Stimulated activated CD8-positive, alpha-beta memory T cell treated with anti-CD3 and anti-CD28 coated beads, Interleukin-7, amount 100 ng/mL, for 4 hours (primary cell): ENCODE data around the gene C2orf69.
A peak's percentile ranks its signal among the peaks of the same experiment; 100 is the strongest.

ENCODE experiments used
- DNase-seq, 2 donors: peaks; one replicate each; pipeline ENCODE4 v3.0.0-alpha.2; 2020; ENCODE audit warnings: low read depth in 2 of 2

C2orf69 gene

DNA sequence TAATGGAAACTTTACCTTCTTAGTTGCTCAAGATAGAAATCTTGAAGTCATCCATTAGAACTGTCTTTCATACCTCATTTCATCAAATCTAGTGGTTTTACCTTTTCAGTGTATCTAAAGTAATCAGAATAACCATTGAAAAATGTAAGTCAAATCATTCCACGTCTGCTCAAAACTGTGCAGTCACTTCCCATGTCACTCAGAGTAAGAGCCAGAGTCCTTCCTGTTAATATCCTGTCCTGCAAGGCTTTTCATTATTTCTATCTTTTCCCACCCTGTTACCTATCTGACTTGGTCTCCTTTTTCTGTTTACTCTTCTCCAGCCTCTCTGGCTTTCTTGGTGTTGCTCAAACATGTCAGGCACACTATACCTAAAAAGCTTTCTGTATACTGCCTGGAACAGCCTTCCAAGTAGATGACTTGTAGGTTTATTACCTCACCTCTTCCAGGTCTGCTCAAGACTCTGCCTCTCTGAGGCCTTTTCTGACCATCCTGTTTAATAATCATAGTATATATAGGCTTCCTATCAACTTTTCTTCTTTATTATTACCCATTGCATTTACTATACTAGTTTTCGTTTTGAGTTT, 3.4 kb downstream of the C2orf69 start:
- no peak for DNase-seq

DNA sequence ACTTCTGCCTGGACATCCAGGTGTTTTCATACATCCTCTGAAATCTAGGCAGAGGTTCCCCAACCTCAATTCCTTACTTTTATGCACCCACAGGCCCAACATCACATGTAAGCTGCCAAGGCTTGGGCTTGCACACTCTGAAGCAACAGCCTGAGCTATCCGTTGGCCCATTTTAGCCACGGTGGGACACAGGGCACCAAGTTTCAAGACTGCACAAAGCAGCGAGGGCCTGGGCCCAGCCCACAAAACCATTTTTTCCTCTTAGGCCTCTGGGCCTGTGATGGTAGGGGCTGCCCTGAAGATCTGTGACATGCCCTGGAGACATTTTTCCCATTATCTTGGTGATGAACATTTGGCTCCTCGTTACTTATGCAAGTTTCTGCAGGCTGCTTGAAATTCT, 5.9 kb downstream of the C2orf69 start:
- no peak for DNase-seq

GRCh38 chr2:199922856-199923255, 11.8 kb downstream of the C2orf69 start:
- no peak for DNase-seq

DNA sequence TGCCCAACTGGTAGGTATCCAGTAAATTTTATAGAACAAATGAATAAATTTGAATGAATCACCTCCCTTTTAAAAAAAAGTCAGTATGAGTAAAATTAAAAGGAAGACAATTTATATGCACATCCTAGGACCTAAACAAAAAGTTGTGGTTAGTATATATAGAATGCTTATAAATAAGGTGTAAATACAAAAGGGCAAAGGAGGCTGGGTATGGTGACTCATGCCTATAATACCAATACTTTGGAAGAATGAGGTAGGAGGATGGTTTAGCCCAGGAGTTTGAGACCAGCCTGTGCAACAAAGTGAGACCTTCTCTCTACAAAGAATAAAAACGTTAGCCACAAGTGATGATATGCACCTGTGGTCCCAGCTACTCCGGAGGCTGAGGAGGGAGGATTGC, 12.8 kb downstream of the C2orf69 start:
- DNase-seq, result no peak

GRCh38 chr2:199926806-199927205, 15.7 kb downstream of the C2orf69 start:
- DNase-seq, result no peak

- DNase-seq, result no peak
Observed at GRCh38 chr2:199928226-199928625, 17.1 kb downstream of the C2orf69 start.

- no peak for DNase-seq
Observed at GRCh38 chr2:199928626-199929025, 17.5 kb downstream of the C2orf69 start.

DNA sequence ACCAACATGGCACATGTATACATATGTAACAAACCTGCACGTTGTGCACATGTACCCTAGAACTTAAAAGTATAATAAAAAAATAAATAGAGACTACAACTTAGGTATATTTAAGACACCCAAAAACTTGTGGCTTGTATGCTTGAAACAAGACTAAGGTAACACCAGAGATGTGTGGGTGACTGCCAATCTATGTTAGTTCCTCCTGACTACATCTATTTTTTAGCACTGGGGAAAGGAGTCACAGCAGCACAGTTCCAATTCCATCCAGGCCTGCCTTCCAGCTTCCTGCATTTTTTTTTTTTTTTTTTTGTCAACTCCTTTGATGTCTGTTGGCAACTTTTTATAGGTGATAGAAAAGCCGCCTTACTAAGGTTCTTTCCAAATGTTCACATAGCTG, 18.2 kb downstream of the C2orf69 start:
- DNase-seq, result no peak

- no peak for DNase-seq
Observed at GRCh38 chr2:199932312-199932855, 21.3 kb downstream of the C2orf69 start.

DNA sequence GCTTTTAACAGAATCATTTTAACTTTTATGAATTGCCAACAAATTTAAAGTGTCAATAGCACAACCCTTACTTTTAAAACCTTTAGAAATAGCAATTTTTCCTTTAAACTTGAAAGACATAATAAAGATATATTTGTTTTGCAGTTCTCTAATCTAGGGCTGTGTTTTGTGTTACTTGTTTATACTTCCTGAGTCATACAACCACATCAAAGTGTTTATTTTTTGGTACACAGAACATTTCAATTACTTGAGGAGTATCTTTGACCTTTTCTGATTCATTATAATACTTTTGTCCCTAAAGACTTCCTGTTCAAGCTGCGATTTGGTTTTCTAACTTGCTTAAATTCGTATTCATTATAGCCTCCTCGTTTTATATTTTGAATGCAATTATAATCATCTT, 22.4 kb downstream of the C2orf69 start:
- no peak for DNase-seq

DNA sequence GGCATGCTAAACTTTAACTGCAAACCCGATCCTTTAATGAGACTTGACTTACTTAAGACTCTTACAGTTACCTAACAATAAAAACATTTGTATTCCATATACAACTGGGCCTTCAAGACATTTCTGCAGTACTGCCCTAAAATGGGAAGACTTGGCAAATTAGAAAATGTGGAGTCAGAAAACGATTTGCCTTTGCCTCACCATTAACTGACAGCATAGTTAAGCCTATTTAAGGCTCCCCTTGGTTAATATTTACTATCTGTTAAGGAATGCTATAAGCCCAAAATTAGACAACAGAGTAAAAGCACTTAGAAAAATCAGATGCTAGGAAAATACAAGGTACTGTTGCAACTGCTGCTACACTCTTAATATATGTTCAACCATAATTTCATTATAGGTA, 25.5 kb downstream of the C2orf69 start:
- DNase-seq, result no peak

DNA sequence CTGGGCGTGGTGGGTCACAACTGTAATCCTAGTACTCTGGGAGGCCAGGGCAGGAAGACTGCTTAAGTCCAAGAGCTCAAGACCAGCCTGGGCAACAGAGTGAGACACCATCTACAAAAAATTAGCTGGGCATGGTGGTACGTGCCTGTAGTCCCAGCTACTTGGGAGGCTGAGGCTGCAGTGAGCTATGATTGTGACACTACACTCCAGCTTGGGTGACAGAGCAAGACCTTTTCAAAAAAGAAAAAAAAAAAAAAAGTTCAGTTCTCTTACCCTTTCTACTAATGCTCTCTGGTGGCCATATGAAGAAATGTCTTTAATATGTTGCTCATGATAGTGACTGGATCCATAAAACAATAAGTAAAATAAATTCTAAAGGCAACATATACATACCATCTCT, 29.3 kb downstream of the C2orf69 start:
- no peak for DNase-seq

DNA sequence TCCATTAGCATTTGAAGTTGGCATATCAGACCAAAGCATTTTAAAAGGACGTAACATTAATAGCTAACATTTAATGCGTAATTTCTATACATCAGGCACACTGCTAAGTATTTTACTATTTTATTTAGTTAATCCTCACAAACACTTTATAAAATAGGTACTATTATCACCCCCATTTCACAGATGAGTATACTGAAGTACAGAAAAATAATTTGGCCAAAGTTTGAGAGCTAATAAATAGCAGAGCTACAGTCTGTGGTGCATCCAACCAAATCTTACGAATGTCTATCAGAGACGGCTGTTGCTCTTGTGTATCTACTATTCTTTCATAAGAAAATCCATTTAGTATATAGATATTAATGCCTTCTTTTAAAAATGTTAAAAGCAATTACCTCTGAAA, 32.3 kb downstream of the C2orf69 start:
- no peak for DNase-seq

- DNase-seq, result no peak
Observed at GRCh38 chr2:199946196-199946595, 35.1 kb downstream of the C2orf69 start.

- no peak for DNase-seq
Observed at GRCh38 chr2:199946836-199947235, 35.7 kb downstream of the C2orf69 start.

DNA sequence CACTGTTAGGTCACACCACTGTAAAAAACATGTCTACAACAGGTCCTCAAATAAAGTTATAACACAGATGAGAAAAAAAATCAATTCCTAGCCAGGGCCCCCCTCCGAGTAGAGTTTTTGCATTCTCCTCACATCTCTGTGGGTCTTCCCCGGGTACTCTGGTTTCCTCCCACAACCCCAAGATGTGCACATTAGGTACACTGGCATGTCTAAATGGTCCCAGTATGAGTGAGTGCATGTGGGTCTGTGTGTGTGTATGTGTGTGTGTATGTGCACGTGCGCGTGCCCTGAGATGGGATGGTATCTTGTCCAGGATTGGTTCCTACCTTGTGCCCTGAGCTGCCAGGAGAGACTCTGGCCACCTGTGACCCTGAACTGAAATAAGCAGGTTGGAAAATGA, 39.3 kb downstream of the C2orf69 start:
- DNase-seq, result no peak

GRCh38 chr2:199951023-199951422, 39.9 kb downstream of the C2orf69 start:
- no peak for DNase-seq

DNA sequence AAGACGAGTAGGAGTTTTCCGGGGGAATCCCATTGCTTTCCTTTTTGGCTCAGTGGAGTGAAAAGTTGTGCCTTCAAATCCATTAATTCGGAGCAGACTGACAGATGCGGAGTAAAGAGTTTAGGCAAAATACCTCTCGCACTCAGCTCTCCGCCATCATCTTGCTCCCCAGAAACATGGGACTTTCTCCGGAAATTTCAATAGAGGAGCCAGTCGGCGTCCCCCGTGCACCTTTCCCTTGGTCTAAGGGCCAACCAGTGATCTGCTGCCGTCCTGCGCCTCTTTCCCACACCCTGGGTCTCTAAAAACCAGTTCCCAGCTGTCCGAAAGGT, 43.9 kb downstream of the C2orf69 start:
- no peak for DNase-seq

GRCh38 chr2:199955339-199956061, 44.4 kb downstream of the C2orf69 start, which contains the start of the genes MAIP1 and TYW5:
Gene MAIP1, plus strand, starts transcription at chr2:199955582. Its CDS starts 217 bp downstream, at chr2:199955799.
Gene TYW5, minus strand, starts transcription at chr2:199955491. Its CDS starts 21 bp downstream, at chr2:199955470.
- DNase-seq, result peak; percentile 59 to 72

- DNase-seq, result no peak
Observed at GRCh38 chr2:199956062-199956380, 44.9 kb downstream of the C2orf69 start.

GRCh38 chr2:199958014-199958413, 46.9 kb downstream of the C2orf69 start:
- DNase-seq, result no peak

DNA sequence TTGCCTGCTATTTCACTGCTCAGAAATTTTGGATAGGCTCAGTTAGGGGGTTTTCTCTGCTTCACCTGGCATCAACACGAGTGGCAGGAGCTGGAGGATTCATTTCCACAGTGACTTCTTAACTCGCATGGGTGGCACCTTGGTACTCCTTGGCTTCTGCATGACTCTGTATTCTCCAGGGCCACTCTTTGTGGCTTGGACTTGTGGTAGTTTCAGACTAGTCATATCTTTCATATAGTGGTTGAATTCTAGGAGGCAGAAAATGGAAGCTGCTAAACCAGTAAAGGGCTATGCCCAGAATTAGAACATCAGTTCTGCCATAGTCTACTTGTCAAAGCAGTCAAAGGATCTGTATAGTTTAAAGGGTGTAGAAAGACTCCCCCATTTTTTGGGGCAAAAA, 51.1 kb downstream of the C2orf69 start:
- no peak for DNase-seq

DNA sequence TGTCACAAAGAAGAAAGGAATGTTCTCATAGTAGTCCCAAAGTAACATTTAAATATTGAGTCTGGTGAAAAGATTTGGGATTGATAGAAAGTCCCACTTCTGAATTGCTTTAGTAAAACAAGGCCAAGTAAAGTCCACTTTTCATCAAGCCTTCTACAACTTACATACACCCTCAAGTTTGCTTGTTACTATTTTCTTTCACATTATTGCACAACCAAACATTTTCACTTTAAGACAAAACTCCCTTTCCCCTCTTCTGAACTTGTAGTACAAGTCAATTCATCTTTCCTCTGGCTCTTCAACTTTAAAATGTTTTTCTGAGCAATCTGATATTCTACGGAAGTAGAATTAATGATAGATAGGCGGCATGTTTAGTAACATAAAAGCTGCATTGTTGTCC, 55.3 kb downstream of the C2orf69 start:
- no peak for DNase-seq

DNA sequence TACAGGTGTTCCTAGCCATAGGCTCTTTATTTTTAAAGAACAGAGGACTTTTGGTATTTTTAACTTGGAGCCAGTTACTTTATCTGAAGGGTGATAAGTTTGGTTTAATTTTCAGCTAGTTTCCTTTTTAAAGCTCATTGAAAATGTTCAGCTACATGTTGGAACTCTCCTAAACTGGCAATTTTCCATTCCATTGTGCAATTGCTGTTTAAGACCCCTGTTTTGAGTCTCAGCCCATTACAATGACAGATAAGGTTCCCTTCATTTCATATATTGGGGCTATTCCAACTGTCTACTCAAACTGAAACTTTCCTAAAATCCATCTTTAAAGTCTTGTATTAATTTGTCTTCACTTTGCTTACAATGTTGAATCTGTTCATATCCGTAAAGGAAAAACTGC, 55.9 kb downstream of the C2orf69 start:
- DNase-seq, result no peak
